GM12865 (cell line): Measurements from ENCODE around the gene SYNE1.
A peak's percentile ranks its signal among the peaks of the same experiment; 100 is the strongest.

Experiments used
- DNase-seq: peaks from one replicate; pipeline ENCODE4 v3.0.0; 2010; ENCODE audit warnings: low read depth
- H3K4me3 ChIP-seq: 2 replicates; pipeline ENCODE4 v1.5.1; 2011; ENCODE audit warnings: mild to moderate bottlenecking, low read depth, low read length, control low read depth
- TF ChIP-seq, protein P1 (sequence below): IDR thresholded peaks from 2 replicates; pipeline ENCODE4 v1.5.1; 2011; ENCODE audit warnings: low read length, control low read depth, low read depth, inconsistent platforms; ENCODE audit not compliant: insufficient read depth; ENCODE audit errors: missing control alignments

The SYNE1 gene

DNA sequence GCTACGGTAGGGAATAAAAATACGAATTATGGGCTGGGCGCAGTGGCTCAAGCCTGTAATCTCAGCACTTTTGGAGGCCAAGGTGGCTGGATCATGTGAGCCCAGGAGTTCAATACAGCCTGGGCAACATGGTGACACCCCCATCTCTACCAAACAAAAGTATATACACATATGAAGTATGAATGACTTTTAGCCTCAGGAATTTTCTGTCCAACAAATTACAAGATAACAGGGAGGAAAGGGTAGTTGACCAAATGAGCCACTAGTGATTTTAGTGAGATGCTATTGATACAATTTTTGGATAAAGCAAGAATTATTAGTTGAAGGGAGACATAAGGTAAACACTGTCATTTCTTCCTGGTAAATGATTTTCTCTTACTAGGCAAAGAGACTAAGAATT is 328.2 kb downstream of the SYNE1 start:
- DNase-seq: no peak
- no peak overlapping the region for H3K4me3 ChIP-seq
- TF ChIP-seq, protein P1, sequence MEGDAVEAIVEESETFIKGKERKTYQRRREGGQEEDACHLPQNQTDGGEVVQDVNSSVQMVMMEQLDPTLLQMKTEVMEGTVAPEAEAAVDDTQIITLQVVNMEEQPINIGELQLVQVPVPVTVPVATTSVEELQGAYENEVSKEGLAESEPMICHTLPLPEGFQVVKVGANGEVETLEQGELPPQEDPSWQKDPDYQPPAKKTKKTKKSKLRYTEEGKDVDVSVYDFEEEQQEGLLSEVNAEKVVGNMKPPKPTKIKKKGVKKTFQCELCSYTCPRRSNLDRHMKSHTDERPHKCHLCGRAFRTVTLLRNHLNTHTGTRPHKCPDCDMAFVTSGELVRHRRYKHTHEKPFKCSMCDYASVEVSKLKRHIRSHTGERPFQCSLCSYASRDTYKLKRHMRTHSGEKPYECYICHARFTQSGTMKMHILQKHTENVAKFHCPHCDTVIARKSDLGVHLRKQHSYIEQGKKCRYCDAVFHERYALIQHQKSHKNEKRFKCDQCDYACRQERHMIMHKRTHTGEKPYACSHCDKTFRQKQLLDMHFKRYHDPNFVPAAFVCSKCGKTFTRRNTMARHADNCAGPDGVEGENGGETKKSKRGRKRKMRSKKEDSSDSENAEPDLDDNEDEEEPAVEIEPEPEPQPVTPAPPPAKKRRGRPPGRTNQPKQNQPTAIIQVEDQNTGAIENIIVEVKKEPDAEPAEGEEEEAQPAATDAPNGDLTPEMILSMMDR: no peak

GRCh38 chr6:152308306-152308705 is 328.9 kb downstream of the SYNE1 start:
- TF ChIP-seq, protein P1: no peak
- no peak overlapping the region for H3K4me3 ChIP-seq
- DNase-seq: no peak

GRCh38 chr6:152305672-152306071 is 331.5 kb downstream of the SYNE1 start:
- DNase-seq: no peak
- TF ChIP-seq, protein P1: no peak
- no peak overlapping the region for H3K4me3 ChIP-seq

DNA sequence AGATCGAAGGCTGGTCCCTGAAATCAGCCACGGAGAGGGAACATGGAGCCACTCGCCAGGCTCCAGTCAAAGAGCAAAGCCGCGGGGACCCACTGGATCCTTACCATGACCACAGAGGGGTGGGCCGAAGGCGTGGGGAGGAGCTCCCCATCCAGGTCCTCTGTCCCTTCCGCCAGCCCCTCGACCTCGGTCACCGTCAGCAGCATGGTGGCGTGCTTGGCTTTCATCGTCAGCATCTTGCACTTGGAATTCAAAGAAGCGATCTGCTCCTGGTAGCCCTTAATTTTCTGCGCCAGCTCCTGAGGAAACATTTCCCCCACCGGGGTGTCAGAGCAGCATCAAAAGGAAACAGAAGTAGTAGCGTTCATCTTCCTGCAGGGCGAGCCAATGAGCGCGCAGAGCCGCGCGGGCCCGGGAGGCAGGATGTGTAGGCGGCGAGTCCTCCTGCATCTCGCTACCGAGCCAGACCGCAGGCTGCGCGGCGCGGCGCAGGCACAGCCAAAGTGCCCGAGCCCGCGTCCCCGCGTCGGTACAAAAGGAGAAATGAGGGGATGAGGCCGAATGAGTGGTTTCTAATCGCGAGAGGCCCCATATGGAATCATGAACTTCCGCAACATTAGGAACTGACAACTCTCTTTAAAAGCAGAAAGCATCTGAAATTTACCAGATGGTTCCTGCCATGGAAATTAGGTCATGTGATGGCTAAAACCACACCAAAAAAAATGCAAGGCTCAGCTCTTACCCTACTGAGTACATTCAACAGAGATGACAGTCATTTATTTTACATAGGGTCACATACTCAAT is 335.2 kb downstream of the SYNE1 start:
- peak; percentile 92 for DNase-seq
- TF ChIP-seq, protein P1: peak; percentile 51
- peak overlapping the region; percentile 66 for H3K4me3 ChIP-seq

- H3K4me3 ChIP-seq: peak overlapping the region; percentile 66
- no peak for DNase-seq
- TF ChIP-seq, protein P1: no peak
Measured at GRCh38 chr6:152301021-152301764, 336.0 kb downstream of the SYNE1 start.

DNA sequence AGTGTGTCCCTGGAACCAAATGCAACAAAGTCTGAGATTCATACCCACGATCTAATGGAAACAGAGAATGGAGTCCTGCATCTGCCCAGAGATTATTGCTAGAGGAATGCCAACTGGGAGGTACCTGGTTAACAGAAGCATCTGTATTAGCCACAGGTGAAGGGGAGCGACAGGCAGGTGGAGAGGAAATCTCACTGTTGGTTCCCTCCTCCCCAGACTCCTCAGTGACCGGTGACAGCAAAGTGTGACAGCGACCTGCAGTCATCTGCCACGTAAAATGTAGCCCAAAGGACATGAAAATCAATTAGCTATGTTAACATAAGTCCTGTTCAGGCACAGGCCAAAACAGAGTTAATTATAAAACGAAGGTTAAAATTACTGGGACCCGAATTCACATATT is 336.6 kb downstream of the SYNE1 start:
- TF ChIP-seq, protein P1: no peak
- peak; percentile 29 for DNase-seq
- peak overlapping the region; percentile 66 for H3K4me3 ChIP-seq
